Subcutaneous adipose tissue (tissue), 4 donors: ENCODE measurements around the gene PITPNB. TPM values are rescaled to one million over a fixed set of nuclear protein-coding genes. Genes with fewer than 3 reads are reported as not detected.

ENCODE experiments used
- total RNA-seq, 4 donors: library from RNA; depleted of rRNA; stranded (reverse); fragments of >200 nt; gene quantifications; one replicate each; pipeline ENCODE4 v1.1.0, GENCODE V29; 2016
- TF ChIP-seq, protein P1 (sequence below): fragments of 450-650 bp; IDR thresholded peaks from one replicate; pipeline ENCODE4 v1.5.1; 2016; ENCODE audit warnings: low read depth, mild to moderate bottlenecking, control low read depth, antibody characterized with exemption, moderate library complexity

PITPNB gene
- total RNA-seq, 4 donors from 2014 or later = 43.5 to 89.3 (median 46.5) TPM

DNA sequence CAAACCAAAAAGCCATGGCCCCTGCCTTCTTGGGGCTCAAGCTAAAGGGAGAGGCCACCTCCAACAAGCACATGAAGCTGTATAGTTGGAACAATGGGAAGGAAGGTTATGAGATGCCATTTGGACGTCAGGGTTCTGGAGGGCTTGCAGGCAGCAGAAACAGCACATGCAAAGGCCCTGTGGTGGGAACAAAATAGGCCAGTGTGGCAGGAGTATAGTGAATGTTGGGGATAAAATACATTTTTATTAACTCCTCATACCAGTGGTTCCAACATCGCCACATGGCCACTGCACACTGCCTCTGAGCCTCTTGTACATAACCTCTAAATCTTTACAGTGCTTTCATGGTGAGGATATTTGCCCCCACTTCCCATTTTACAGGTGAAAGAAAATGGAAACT is 85.3 kb downstream of the PITPNB start:
- TF ChIP-seq, protein P1, sequence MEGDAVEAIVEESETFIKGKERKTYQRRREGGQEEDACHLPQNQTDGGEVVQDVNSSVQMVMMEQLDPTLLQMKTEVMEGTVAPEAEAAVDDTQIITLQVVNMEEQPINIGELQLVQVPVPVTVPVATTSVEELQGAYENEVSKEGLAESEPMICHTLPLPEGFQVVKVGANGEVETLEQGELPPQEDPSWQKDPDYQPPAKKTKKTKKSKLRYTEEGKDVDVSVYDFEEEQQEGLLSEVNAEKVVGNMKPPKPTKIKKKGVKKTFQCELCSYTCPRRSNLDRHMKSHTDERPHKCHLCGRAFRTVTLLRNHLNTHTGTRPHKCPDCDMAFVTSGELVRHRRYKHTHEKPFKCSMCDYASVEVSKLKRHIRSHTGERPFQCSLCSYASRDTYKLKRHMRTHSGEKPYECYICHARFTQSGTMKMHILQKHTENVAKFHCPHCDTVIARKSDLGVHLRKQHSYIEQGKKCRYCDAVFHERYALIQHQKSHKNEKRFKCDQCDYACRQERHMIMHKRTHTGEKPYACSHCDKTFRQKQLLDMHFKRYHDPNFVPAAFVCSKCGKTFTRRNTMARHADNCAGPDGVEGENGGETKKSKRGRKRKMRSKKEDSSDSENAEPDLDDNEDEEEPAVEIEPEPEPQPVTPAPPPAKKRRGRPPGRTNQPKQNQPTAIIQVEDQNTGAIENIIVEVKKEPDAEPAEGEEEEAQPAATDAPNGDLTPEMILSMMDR = no peak

DNA sequence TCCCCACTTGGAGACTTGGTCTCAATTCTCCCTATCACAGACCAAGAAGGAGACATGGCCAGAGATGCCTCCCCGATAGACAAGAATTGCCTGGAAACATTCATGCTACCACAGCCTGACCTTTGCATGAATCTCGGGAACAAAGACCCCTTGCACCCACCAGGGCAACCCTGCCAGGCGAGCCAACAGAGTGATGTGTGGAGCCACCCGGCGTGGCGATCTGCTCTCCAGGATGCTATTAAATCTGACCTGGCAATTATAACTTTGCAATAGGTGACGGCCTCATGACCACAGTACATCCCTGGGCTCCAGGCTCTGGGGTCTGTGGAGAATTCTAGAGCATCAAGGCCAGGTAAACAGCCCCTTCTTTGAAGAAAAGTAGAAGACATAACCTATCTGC is 86.5 kb downstream of the PITPNB start:
- TF ChIP-seq, protein P1 = no peak

DNA sequence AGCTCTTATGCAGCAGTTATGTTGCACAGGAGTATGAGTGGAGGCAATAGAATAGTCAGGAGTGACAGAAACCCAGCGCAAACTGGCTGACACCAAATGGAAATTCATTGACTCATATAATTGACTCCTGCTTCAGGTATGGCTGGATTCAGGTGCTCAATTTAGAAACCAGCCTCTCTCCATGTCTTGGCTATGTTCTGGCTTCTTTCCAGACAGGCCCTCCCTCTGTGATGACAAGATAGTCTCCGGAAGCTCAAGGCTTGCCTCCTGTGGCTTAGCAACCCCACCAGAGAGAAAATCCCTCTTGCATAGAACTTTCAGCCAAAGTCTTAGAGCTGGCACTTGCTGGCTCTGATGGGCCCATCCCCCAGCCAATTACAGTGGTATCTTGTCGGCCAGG is 89.4 kb downstream of the PITPNB start:
- TF ChIP-seq, protein P1 = no peak

DNA sequence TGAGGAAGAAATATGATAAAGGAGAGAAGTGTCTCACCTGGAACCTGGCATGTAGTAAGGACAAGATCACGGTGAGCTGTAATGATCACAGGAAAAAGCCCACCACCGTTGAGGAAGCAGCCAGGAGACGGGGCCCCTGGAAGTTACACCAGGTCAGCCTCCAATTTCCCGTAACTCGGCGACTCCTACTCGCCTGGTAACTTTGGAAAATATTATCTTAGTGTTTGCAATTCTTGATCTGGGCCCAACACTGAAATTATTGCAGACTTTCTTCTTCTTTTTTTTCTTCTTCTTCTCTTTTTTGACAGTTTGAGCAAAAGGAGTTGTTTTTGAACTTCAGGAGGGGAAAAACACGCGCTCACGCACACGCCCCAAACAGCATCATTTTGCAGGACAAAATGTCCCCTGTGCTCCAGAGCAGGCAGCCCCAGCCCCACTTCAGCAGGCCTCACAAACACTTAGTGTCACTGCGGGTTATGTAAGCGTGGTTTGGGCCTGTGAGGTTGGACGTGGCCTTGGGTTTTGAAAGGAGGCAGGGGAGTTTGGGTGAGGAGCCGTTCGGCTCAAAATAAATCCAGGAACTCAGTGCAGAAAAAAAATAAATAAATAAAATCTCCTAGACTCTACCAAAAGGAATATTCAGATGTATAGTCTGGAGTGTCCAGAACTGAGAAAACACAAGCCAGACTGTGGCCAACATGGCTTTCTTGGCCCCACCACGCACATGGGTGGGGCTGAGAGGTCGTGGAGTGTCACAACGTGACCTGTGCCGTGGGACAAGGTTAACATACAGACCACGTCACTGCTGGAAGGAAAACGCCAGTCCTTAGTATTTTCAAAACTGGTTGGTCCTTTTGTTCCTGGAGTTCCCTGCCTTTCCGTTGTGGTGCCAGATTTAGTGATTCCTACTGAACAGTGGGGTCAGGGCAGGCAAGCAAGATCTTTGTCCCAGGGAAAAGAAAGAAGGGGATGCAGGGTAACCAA is 91.2 kb downstream of the PITPNB start:
- TF ChIP-seq, protein P1 = no peak

DNA sequence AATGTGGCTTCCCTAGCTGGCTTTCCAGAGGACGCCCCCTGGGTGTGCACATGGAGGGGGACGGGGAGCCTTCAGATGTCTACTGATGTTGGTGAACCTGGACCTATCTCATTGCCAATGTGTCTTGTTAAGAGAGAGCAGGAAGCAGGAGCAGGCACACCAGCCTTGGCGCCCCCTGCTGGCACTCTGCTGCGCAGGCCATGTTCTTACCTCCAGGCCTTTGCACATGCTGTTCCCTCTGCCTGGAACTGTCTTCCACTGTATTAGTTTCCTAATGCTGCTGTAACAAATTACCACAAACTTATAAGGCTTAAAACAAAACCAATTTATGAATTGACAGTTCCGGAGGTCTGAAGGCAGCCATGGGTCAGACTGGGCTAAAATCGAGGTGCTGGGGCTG is 93.9 kb downstream of the PITPNB start:
- TF ChIP-seq, protein P1 = no peak

DNA sequence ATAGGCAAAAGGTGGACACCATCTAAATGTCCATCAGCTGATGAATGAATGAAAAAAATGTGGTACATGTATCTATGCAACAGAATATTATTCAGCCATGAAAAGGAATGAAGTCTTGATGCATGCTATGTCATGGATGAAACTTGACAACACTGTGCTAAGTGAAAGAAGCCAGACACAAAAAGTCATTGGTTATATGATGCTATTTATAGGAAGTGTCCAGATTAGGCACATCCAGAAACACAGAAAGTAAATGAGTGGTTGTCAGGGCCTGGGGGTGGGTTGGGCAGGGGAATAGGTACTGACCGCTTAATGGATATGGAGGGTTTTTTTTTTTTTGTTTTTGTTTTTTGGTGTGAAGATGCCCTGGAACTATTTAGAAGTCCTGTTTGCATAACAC is 95.8 kb downstream of the PITPNB start:
- TF ChIP-seq, protein P1 = no peak
